ENCODE measurements around the gene HHATL. TPM values are rescaled to one million over a fixed set of nuclear protein-coding genes. Genes with fewer than 3 reads are reported as not detected.

The HHATL gene
- total and polyA plus RNA-seq, 10 of the 15 experiments (the other 5 are each of a cell fraction or from before 2014, with no cell fraction given): not detected

DNA sequence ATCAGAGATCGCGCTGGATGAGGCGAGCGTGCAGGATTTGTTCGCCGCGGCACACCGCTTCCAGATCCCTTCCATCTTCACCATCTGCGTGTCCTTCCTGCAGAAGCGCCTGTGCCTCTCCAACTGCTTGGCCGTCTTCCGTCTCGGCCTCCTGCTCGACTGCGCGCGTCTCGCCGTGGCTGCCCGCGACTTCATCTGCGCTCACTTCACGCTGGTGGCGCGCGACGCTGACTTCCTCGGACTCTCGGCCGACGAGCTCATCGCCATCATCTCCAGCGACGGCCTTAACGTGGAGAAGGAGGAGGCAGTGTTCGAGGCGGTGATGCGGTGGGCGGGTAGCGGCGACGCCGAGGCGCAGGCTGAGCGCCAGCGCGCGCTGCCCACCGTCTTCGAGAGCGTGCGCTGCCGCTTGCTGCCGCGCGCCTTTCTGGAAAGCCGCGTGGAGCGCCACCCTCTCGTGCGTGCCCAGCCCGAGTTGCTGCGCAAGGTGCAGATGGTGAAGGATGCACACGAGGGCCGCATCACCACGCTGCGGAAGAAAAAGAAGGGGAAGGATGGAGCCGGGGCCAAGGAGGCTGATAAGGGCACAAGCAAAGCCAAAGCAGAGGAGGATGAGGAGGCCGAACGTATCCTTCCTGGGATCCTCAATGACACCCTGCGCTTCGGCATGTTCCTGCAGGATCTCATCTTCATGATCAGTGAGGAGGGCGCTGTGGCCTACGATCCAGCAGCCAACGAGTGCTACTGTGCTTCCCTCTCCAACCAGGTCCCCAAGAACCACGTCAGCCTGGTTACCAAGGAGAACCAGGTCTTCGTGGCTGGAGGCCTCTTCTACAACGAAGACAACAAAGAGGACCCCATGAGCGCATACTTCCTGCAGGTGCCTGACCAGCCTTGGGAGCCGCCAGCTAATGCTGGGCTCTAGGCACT lies 16.4 kb downstream of the HHATL start:
- no TSS peak for BruUV-seq (replicated peaks)
- Histone ChIP-seq H3K4me2 (ENCODE audit: control insufficient read depth, insufficient read depth) (no peak overlapping the region), H3K27ac (ENCODE audit: control insufficient read depth, insufficient read depth) (no peak overlapping the region), H3K9ac (ENCODE audit: control insufficient read depth, insufficient read depth, low read length) (no peak overlapping the region), H4K20me1 (ENCODE audit: control insufficient read depth, insufficient read depth) (no peaks in the 10 kb centered on the region), H3K4me3 (no peak overlapping the region), H3K9me3 (replicated peaks; ENCODE audit: control insufficient read depth, insufficient read depth, low read length) (no peaks in the 10 kb centered on the region), H3K4me1 (ENCODE audit: control insufficient read depth, insufficient read depth, low read length) (no peaks in the 10 kb centered on the region), H2AFZ (ENCODE audit: control insufficient read depth, low read depth, low read length) (no peak overlapping the region), H3K27me3 (replicated peaks in 1 of 2; ENCODE audit: control insufficient read depth in 2 of 2, insufficient read depth in 2 of 2, low read length in 1 of 2) (no peaks in the 10 kb centered on the region), H3K36me3 (ENCODE audit: control insufficient read depth in 2 of 2, insufficient read depth in 2 of 2, low read length in 1 of 2) (no peaks in the 10 kb centered on the region), H3K79me2 (ENCODE audit: control insufficient read depth, insufficient read depth, low read length) (no peaks in the 10 kb centered on the region)
- in situ Hi-C loops (cut with MboI): no loop called here
- 62% methylated on average over 80 of the region's 80 CpGs for WGBS (ENCODE audit: insufficient coverage, insufficient replicate concordance, low lambda C conversion rate, missing lambda C conversion rate)
- POLR2A ChIA-PET: no interaction called here
- no peak for ATAC-seq
- intact Hi-C loops (cut with micrococcal nuclease; ENCODE audit: unreplicated experiment): no loop called here
- no peak for FAIRE-seq
- CTCF ChIA-PET: no interaction called here
- RAD21 ChIA-PET (ENCODE audit: unreplicated experiment): no interaction called here
- TF ChIP-seq RAD21 (IDR thresholded peaks at IDR 0.05; ENCODE audit: insufficient read depth, low read depth, low read length) (no peak), CREB1 (IDR thresholded peaks at IDR 0.05; ENCODE audit: low read depth) (no peak), TAF1 (IDR thresholded peaks at IDR 0.05; ENCODE audit: borderline replicate concordance, low read depth, low read length) (no peak), PAX8 (IDR thresholded peaks at IDR 0.05) (no peak), FOS (IDR thresholded peaks at IDR 0.05; ENCODE audit: borderline replicate concordance, extremely low read depth, insufficient read length) (no peak)
- TF ChIP-seq, protein P1, sequence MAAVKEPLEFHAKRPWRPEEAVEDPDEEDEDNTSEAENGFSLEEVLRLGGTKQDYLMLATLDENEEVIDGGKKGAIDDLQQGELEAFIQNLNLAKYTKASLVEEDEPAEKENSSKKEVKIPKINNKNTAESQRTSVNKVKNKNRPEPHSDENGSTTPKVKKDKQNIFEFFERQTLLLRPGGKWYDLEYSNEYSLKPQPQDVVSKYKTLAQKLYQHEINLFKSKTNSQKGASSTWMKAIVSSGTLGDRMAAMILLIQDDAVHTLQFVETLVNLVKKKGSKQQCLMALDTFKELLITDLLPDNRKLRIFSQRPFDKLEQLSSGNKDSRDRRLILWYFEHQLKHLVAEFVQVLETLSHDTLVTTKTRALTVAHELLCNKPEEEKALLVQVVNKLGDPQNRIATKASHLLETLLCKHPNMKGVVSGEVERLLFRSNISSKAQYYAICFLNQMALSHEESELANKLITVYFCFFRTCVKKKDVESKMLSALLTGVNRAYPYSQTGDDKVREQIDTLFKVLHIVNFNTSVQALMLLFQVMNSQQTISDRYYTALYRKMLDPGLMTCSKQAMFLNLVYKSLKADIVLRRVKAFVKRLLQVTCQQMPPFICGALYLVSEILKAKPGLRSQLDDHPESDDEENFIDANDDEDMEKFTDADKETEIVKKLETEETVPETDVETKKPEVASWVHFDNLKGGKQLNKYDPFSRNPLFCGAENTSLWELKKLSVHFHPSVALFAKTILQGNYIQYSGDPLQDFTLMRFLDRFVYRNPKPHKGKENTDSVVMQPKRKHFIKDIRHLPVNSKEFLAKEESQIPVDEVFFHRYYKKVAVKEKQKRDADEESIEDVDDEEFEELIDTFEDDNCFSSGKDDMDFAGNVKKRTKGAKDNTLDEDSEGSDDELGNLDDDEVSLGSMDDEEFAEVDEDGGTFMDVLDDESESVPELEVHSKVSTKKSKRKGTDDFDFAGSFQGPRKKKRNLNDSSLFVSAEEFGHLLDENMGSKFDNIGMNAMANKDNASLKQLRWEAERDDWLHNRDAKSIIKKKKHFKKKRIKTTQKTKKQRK (IDR thresholded peaks at IDR 0.05; ENCODE audit: low read depth, low read length): no peak
- no peak for DNase-seq (ENCODE audit: low read depth, low spot score)
- SMC1A ChIA-PET (ENCODE audit: uncharacterized antibody, unreplicated experiment): no interaction called here
